Measurements from ENCODE around the gene ASCL2. TPM values are rescaled to one million over a fixed set of nuclear protein-coding genes. Genes with fewer than 3 reads are reported as not detected.

Gene ASCL2
- total RNA-seq, 1 experiment from 2014 or later: not detected

DNA sequence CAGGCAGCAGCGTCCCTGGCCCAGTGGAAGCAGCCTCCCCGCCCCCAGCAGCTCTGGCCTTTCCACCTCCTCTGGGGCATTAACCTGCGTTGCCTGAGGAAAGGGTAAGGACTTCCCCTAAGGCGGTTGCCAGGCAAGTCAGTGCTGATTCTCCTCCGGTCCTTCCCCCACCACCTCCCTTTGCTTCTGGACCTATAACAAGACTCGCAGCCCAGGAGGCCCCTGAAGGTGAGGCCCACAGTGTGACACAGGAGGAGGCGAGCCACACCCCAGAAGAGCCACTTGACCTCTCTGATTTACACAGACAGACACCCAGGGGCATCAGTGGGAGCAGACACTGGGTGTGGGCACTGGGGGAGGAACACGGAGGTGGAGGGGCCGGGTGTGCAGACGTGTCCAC lies 35.4 kb downstream of the ASCL2 start:
- DNase-seq (ENCODE audit: low read depth): no peak

GRCh38 chr11:2233693-2234455 lies 36.5 kb downstream of the ASCL2 start:
- no peak for DNase-seq (ENCODE audit: low read depth)

DNA sequence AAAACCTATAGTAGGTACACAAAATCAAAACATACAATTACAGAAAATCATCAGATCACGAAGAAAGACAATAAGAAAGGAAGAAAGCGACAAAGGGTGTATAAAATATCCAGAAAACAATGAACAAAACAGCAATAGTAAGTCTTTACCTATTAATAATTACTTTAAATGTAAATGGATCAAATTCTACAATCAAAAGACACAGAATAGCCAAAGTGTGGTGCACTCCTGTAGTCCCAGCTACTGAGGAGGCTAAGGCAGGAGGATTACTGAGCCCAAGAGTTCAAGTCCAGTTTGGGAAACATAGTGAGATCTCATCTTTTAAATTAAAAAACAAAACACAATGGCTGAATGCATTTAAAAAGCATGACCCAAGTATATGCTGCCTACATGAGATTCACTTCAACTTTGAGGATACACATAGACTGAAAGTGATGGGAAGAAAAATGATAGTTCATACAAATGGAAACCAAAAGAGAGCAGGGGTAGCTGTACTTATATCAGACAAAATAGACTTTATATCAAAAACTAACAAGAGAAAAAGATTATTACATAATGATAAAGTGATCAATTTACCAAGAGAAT lies 40.6 kb downstream of the ASCL2 start:
- DNase-seq (ENCODE audit: low read depth): no peak

- DNase-seq (ENCODE audit: low read depth): no peak
Observed at GRCh38 chr11:2224254-2224653, 46.1 kb downstream of the ASCL2 start.

DNA sequence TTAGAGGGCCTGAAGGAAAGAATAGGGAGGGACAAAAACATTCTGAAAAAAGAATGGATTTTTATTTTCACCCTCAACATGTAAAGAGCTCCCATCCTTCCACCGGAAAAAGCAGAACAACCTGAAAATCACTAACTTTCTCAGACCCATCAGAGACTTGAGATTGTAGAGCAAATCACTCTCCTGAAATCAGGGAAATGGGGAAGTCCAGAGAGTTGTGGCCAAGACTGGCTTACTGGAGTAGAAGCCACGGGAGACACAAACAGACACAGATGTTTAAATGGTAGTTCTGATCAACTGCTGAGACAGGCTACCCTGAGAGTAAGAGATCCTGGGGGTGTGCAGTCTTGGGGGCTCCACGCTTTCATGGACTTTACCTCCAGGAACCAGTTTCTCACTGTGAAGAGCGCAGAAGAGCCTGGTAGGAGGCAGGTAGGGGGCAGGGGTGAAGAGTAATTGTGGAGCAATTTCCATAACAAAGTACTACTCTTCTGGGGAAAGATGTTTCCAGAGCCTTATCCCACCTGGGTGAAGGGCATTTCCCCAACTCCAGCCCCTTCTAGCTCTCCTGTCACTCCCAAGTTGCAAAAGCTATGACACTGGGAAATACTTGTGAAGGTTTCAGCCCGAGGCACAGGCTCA lies 47.1 kb downstream of the ASCL2 start:
- DNase-seq (ENCODE audit: low read depth): no peak

- no peak for DNase-seq (ENCODE audit: low read depth)
Observed at GRCh38 chr11:2222451-2222850, 47.9 kb downstream of the ASCL2 start.

- DNase-seq (ENCODE audit: low read depth): no peak
Observed at GRCh38 chr11:2221591-2221990, 48.8 kb downstream of the ASCL2 start.

DNA sequence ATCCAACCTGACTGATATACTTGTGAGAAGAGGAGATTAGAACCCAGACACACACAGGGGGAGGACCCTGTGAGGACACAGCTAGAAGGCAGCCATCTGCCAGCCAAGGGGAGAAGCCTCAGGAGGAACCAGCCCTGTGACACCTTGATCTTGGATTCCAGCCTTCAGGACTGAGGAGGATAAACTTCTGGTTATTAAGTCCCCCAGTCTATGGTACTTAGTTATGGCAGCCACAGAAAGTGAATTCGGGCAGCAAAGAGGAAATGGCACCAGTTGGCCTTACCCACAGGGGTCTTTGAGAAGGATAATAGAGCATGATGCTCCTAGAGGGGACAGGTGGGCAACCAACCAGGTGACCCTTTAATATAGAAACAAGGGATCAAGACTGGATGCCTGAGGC lies 49.4 kb downstream of the ASCL2 start:
- DNase-seq (ENCODE audit: low read depth): no peak

GRCh38 chr11:2220173-2220771 lies 50.1 kb downstream of the ASCL2 start:
- no peak for DNase-seq (ENCODE audit: low read depth)

GRCh38 chr11:2219318-2220017 lies 50.9 kb downstream of the ASCL2 start:
- no peak for DNase-seq (ENCODE audit: low read depth)

Other genes starting within 250 kb of the ASCL2 start
- gene IGF2, start 131.2 kb downstream of the ASCL2 start, total RNA-seq (2014; rRNA removed; shearing (Covaris generic)): 0.02 and 0.07 TPM in 2 replicates
- not detected in 2 replicates for gene INS, start 109.4 kb downstream of the ASCL2 start, total RNA-seq (2014; rRNA removed; shearing (Covaris generic))
- 0.07 TPM in 1 of 2 replicates, not detected in the other for gene TH, start 98.8 kb downstream of the ASCL2 start, total RNA-seq (2014; rRNA removed; shearing (Covaris generic))
- gene C11orf21, start 31.3 kb upstream of the ASCL2 start, total RNA-seq (2014; rRNA removed; shearing (Covaris generic)): not detected in 2 replicates
- 0.07 TPM in 1 of 2 replicates, not detected in the other for gene TSPAN32, start 31.4 kb upstream of the ASCL2 start, total RNA-seq (2014; rRNA removed; shearing (Covaris generic))
- 144 and 209 TPM in 2 replicates for gene CD81, start 106.7 kb upstream of the ASCL2 start, total RNA-seq (2014; rRNA removed; shearing (Covaris generic))
- 20.8 and 34.9 TPM in 2 replicates for gene TSSC4, start 130.2 kb upstream of the ASCL2 start, total RNA-seq (2014; rRNA removed; shearing (Covaris generic))
- gene TRPM5, start 173.9 kb upstream of the ASCL2 start, total RNA-seq (2014; rRNA removed; shearing (Covaris generic)): not detected in 2 replicates
- gene KCNQ1, start 174.4 kb upstream of the ASCL2 start, total RNA-seq (2014; rRNA removed; shearing (Covaris generic)): not detected in 2 replicates

All from M059J (cell line).